CD8-positive, alpha-beta memory T cell (primary cell): ENCODE data around the gene BANF2. TPM values are rescaled to one million over a fixed set of nuclear protein-coding genes. Genes with fewer than 3 reads are reported as not detected.
"Not testable (repeated sequence)": the region's sequence is repeated elsewhere in the genome, so short reads cannot be mapped to it uniquely, and the experiment has no call there.

Experiments
- CTCF ChIA-PET: fragments of 350-600 bp; sonication (Branson Sonifier 250); formaldehyde crosslinking; loops from one replicate; lab custom pipeline; 2021; ENCODE audit warnings: antibody characterized with exemption; lab: Charles Lee
- POLR2A ChIA-PET: fragments of 350-600 bp; sonication (Branson Sonifier 250); formaldehyde crosslinking; loops from one replicate; lab custom pipeline; 2021; ENCODE audit warnings: antibody characterized with exemption; lab: Charles Lee
- DNase-seq, 5 donors: peaks; one replicate each; pipeline versions ENCODE4 v3.0.0 to v3.0.0-alpha.2; 2020 to 2022; ENCODE audit warnings: mixed read lengths in 1 of 5
- H3K27ac ChIP-seq: one replicate; pipeline ENCODE4 v1.7.0; 2013; ENCODE audit warnings: low read depth, mild to moderate bottlenecking, low read length, moderate library complexity
- H3K27me3 ChIP-seq: 2 replicates; pipeline ENCODE4 v1.7.0; 2013; ENCODE audit warnings: low read length, mild to moderate bottlenecking; ENCODE audit not compliant: insufficient read depth, poor library complexity, severe bottlenecking
- H3K36me3 ChIP-seq: 2 replicates; pipeline ENCODE4 v1.7.0; 2013; ENCODE audit warnings: mild to moderate bottlenecking, low read length, moderate library complexity; ENCODE audit not compliant: insufficient read depth
- H3K4me1 ChIP-seq: 2 replicates; pipeline ENCODE4 v1.7.0; 2013; ENCODE audit warnings: mild to moderate bottlenecking, low read length, moderate library complexity; ENCODE audit not compliant: insufficient read depth
- H3K4me3 ChIP-seq: 2 replicates; pipeline ENCODE4 v1.7.0; 2013; ENCODE audit warnings: mild to moderate bottlenecking, low read length
- H3K9me3 ChIP-seq: 2 replicates; pipeline ENCODE4 v1.7.0; 2013; ENCODE audit warnings: mild to moderate bottlenecking, low read length
- H3K27ac Mint-ChIP-seq, 8 donors: one replicate each; pipeline ENCODE4 v1.8.0; 2020 to 2021; ENCODE audit warnings: mixed read lengths in 8 of 8, mild to moderate bottlenecking in 6 of 8, inconsistent platforms in 3 of 8, moderate library complexity in 3 of 8
- H3K27me3 Mint-ChIP-seq, 2 donors: one replicate each; pipeline ENCODE4 v1.8.0; 2020 to 2021; ENCODE audit warnings: mixed read lengths in 2 of 2, mild to moderate bottlenecking in 1 of 2, moderate library complexity in 1 of 2
- H3K36me3 Mint-ChIP-seq, 3 donors: one replicate each; pipeline ENCODE4 v1.8.0; 2020 to 2021; ENCODE audit warnings: mixed read lengths in 3 of 3, inconsistent platforms in 1 of 3, mild to moderate bottlenecking in 1 of 3
- H3K4me1 Mint-ChIP-seq, 3 donors: one replicate each; pipeline ENCODE4 v1.8.0; 2020 to 2021; ENCODE audit warnings: mixed read lengths in 3 of 3, inconsistent platforms in 1 of 3, mild to moderate bottlenecking in 1 of 3
- H3K4me3 Mint-ChIP-seq, 7 donors: one replicate each; pipeline ENCODE4 v1.8.0; 2020 to 2021; ENCODE audit warnings: mixed read lengths in 7 of 7, mild to moderate bottlenecking in 6 of 7, moderate library complexity in 4 of 7, inconsistent platforms in 2 of 7
- H3K9me3 Mint-ChIP-seq, 5 donors: one replicate each; pipeline ENCODE4 v1.8.0; 2020 to 2022; ENCODE audit warnings: mixed read lengths in 5 of 5, mild to moderate bottlenecking in 3 of 5, moderate library complexity in 2 of 5, inconsistent platforms in 1 of 5
- polyA plus RNA-seq: library from polyadenylated mRNA; unstranded; fragments of 300-500 nt; fragmentation: Illumina TruSeq; gene quantifications from one replicate; pipeline ENCODE4 v1.2.3, GENCODE V29; 2021
- total RNA-seq, 2 experiments: library from RNA; stranded (reverse); gene quantifications; one replicate each; pipeline ENCODE4 v1.2.3, GENCODE V29; 2021

BANF2 gene
- total and polyA plus RNA-seq, 3 experiments from 2014 or later: not detected

DNA sequence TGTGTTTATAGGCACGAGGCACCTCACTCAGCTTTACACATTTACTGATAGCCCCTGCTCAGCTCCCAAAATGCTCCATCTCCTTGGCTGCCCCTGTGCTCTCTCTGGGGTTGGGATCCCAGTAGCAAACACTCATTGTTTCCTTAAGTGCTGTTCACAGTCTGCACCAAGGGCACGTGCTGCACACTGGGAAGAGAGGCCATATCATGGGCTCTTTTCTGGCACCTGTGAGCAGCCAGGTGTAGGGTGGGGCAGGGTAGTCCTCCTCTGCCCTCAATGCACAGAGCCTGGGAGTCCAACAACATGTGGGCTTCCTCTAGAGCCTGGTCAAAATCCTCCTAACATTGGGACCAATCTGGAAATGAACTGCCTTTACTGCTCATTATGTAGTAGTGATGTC is 67.9 kb downstream of the BANF2 start:
- no peaks in the 10 kb centered on the region for H3K36me3 ChIP-seq
- no peaks in the 10 kb centered on the region for H3K4me1 ChIP-seq
- Mint-ChIP-seq H3K9me3 (no peaks in the 10 kb centered on the region), H3K27me3 (peaks cover 11 to 29% of the 10 kb centered on the region in 2 donors), H3K4me1 (no peaks in the 10 kb centered on the region), H3K27ac (no peak overlapping the region), H3K4me3 (no peak overlapping the region), H3K36me3 (peaks cover 0 to 3% (median 0%) of the 10 kb centered on the region in 3 donors)
- no peak overlapping the region for H3K27ac ChIP-seq
- no peak overlapping the region for H3K4me3 ChIP-seq
- H3K9me3 ChIP-seq: no peaks in the 10 kb centered on the region
- no peaks in the 10 kb centered on the region for H3K27me3 ChIP-seq
- CTCF ChIA-PET: no interaction called here
- POLR2A ChIA-PET: no interaction called here
- DNase-seq: no peak

DNA sequence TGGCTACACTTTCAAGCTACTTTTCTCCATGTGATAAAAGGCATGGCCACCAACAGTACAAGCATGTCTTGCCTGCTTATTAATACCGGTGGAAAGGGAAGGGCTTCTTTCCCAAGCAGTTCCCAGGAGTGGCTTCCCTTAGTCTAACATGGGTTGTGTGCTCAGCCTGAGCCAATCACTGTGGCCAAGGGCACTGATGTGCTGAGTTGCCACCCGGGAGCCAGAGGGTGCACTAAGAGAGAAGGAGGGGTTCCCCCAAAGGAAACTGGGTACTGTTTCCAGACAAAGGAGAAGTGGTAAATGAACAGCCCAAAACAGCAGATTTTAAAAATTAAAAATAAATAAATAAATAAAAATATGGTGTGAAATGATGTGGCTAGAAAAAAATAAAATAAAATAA is 68.5 kb downstream of the BANF2 start:
- Histone ChIP-seq H3K27ac (no peak overlapping the region), H3K9me3 (no peaks in the 10 kb centered on the region), H3K4me3 (no peak overlapping the region), H3K4me1 (no peaks in the 10 kb centered on the region), H3K27me3 (no peaks in the 10 kb centered on the region), H3K36me3 (no peaks in the 10 kb centered on the region)
- no peak for DNase-seq
- no peaks in the 10 kb centered on the region for H3K4me1 Mint-ChIP-seq
- no peak overlapping the region for H3K4me3 Mint-ChIP-seq
- peaks cover 0 to 3% (median 0%) of the 10 kb centered on the region in 3 donors for H3K36me3 Mint-ChIP-seq
- ChIA-PET CTCF (no interaction called here), POLR2A (no interaction called here)
- no peaks in the 10 kb centered on the region for H3K9me3 Mint-ChIP-seq
- peaks cover 11 to 23% of the 10 kb centered on the region in 2 donors for H3K27me3 Mint-ChIP-seq
- no peak overlapping the region for H3K27ac Mint-ChIP-seq

DNA sequence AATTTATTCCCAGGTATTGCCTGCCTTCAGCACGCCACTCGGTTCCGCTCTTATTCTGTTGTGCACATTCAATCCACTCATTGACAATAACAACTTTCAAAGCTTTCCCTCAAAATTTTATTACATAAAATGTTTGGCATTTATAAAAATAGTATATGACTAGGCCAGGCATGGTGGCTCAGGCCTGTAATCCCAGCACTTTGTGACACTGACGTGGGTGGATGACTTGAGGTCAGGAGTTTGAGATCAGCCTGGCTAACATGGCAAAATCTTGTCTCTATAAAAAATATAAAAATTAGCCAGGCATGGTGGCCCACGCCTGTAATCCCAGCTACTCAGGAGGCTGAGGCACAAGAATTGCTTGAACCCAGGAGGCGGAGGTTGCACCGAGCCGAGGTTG is 70.0 kb downstream of the BANF2 start:
- H3K4me1 Mint-ChIP-seq, CTCF ChIA-PET, POLR2A ChIA-PET, H3K36me3 ChIP-seq, H3K27me3 ChIP-seq, H3K9me3 Mint-ChIP-seq, H3K27ac Mint-ChIP-seq, H3K36me3 Mint-ChIP-seq, DNase-seq, H3K4me3 ChIP-seq, H3K4me1 ChIP-seq, H3K4me3 Mint-ChIP-seq, H3K9me3 ChIP-seq, H3K27ac ChIP-seq: not testable (repeated sequence)
- peaks cover 11 to 22% of the 10 kb centered on the region in 2 donors for H3K27me3 Mint-ChIP-seq

DNA sequence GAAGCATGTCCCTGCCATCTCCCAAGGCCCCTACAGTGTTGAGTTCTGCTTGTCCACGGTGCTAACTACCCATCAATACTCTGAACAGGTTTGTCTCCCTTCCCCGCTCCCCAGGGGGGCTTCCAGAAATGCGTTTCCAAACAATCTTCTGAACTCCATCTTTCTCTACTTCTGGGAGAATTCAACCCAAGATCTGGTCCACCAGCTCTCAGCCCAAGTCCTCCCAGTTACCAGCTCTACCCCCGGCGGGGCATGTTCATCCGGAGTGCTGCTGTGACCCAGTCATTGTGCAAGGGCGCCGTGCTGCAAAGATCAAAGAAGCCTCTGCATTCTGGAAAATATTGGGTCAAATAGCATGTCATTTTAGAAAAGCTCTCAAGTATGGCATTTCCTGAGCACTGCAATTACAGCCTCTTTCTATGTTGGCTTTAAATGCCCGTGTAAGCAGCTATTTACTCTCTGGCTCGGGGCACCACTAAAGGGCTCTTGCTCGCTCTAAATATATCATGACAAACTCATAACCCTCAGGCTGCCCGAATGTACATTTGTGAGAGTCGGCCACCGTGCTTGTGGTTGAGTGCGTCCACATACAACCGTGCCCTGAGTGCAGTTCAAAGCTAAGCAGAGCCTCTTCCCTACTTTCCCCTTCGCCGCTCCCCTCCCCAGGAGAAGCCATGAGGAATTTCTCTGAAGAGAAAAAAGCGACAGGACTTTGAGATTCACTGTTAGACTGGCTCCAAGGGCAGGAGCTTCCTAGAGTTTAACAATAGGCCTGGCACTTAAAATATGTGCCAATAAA is 71.6 kb downstream of the BANF2 start:
- CTCF ChIA-PET: no interaction called here
- Histone ChIP-seq H3K27ac (no peak overlapping the region), H3K9me3 (no peaks in the 10 kb centered on the region), H3K27me3 (no peaks in the 10 kb centered on the region), H3K36me3 (no peaks in the 10 kb centered on the region), H3K4me3 (no peak overlapping the region), H3K4me1 (no peaks in the 10 kb centered on the region)
- no peaks in the 10 kb centered on the region for H3K4me1 Mint-ChIP-seq
- POLR2A ChIA-PET: no interaction called here
- H3K36me3 Mint-ChIP-seq: no peaks in the 10 kb centered on the region
- no peaks in the 10 kb centered on the region for H3K9me3 Mint-ChIP-seq
- no peak overlapping the region for H3K4me3 Mint-ChIP-seq
- DNase-seq: no peak
- peaks cover 15 to 23% of the 10 kb centered on the region in 2 donors for H3K27me3 Mint-ChIP-seq
- H3K27ac Mint-ChIP-seq: no peak overlapping the region

DNA sequence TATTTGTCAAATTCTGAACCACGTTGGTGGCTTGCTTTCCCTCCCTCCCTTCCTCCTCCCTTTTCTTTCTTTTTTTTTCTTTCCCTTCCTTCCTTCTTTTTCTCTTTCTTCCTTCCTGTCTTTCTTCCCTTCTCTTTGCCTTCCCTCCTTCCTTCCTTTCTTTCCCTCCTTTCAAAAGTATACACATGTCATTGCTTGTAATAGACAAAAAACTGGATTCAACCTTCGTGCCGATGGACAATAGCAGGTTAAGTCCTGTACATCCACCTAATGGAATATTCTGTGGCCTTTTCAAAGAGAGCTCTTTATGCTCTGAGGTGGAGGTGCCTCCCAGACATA is 72.2 kb downstream of the BANF2 start:
- Histone ChIP-seq H3K4me3 (no peak overlapping the region), H3K27me3 (no peaks in the 10 kb centered on the region), H3K27ac (no peak overlapping the region), H3K4me1 (no peaks in the 10 kb centered on the region), H3K9me3 (no peaks in the 10 kb centered on the region), H3K36me3 (no peaks in the 10 kb centered on the region)
- Mint-ChIP-seq H3K9me3 (no peaks in the 10 kb centered on the region), H3K27me3 (peaks cover 12 to 18% of the 10 kb centered on the region in 2 donors), H3K36me3 (no peaks in the 10 kb centered on the region), H3K4me1 (no peaks in the 10 kb centered on the region), H3K4me3 (no peak overlapping the region), H3K27ac (no peak overlapping the region)
- no peak for DNase-seq
- ChIA-PET POLR2A (no interaction called here), CTCF (no interaction called here)

DNA sequence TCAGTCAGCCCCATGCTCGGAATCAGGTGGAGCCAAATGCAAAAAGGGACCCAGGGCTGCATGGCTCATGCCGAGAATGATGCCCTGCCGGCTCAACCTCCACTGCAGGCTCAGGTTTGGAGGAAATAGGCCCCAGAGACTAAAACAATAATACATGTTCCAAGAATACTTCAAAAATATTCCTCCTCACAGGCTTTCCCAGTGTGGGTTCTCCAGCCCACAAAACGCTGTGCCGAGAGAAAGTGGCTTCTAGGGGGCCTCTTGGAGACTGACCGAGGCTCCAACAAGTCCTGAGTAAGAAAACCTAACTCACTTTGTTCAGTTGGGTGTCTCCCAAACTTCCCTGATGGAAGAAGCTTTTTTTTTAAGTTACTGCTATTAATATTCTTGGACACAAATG is 73.9 kb downstream of the BANF2 start:
- H3K27ac ChIP-seq: no peak overlapping the region
- H3K9me3 ChIP-seq: no peaks in the 10 kb centered on the region
- Mint-ChIP-seq H3K9me3 (peaks cover 0 to 4% (median 0%) of the 10 kb centered on the region in 5 donors), H3K4me3 (no peak overlapping the region), H3K36me3 (no peaks in the 10 kb centered on the region), H3K27me3 (peaks cover 11 to 17% of the 10 kb centered on the region in 2 donors), H3K27ac (no peak overlapping the region), H3K4me1 (no peaks in the 10 kb centered on the region)
- H3K4me1 ChIP-seq: no peaks in the 10 kb centered on the region
- no peaks in the 10 kb centered on the region for H3K27me3 ChIP-seq
- DNase-seq: no peak
- H3K36me3 ChIP-seq: no peaks in the 10 kb centered on the region
- H3K4me3 ChIP-seq: no peak overlapping the region
- ChIA-PET CTCF (no interaction called here), POLR2A (no interaction called here)

DNA sequence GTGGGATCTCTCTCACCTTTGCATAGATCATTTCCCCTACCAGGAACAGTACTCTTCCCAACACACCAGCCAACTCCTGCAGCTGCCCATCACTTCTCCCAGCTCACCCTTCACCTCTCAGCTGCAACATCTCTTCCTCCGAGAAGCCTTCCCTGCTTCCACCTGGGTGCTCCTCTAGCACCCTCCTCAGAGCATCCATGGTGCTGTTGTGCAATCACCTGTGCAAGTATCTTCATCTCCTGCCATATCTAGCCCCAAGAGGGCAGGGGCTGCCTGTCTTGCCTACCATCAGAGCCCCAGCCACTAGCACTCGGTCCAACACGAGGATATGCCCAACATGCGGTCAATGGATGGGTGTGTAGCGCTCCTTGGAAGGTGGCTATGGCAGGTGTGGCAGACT is 75.8 kb downstream of the BANF2 start:
- Histone ChIP-seq H3K9me3 (no peaks in the 10 kb centered on the region), H3K4me3 (no peak overlapping the region), H3K27ac (no peak overlapping the region), H3K4me1 (no peaks in the 10 kb centered on the region), H3K36me3 (no peaks in the 10 kb centered on the region), H3K27me3 (no peaks in the 10 kb centered on the region)
- DNase-seq: no peak
- H3K4me1 Mint-ChIP-seq: no peaks in the 10 kb centered on the region
- H3K9me3 Mint-ChIP-seq: peaks cover 0 to 4% (median 0%) of the 10 kb centered on the region in 5 donors
- H3K36me3 Mint-ChIP-seq: no peaks in the 10 kb centered on the region
- H3K4me3 Mint-ChIP-seq: no peak overlapping the region
- POLR2A ChIA-PET: no interaction called here
- CTCF ChIA-PET: no interaction called here
- H3K27ac Mint-ChIP-seq: no peak overlapping the region
- peaks cover 10 to 17% of the 10 kb centered on the region in 2 donors for H3K27me3 Mint-ChIP-seq

DNA sequence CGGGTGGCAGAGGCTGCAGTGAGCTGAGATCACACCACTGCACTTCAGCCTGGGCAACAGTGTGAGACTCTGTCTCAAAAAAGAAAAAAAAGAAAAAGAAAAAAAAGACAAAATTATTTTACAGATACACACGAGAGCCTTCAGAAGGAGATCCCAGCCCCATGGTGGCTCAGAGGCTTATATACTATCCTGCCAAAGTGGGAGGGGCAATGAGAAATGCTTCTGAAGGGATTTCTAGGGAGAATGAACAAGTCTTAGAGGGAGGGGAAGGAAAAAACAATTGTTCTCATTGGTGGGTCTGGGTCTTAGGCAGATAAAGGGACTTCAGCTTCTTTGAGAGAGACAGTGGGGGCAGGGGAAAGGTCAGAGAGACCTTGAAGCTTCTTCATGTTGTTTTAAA is 76.8 kb downstream of the BANF2 start:
- H3K9me3 Mint-ChIP-seq: peaks cover 0 to 4% (median 0%) of the 10 kb centered on the region in 5 donors
- Histone ChIP-seq H3K27ac (no peak overlapping the region), H3K4me1 (no peaks in the 10 kb centered on the region), H3K27me3 (no peaks in the 10 kb centered on the region), H3K9me3 (no peaks in the 10 kb centered on the region), H3K36me3 (no peaks in the 10 kb centered on the region), H3K4me3 (no peak overlapping the region)
- ChIA-PET CTCF (no interaction called here), POLR2A (no interaction called here)
- H3K4me3 Mint-ChIP-seq: no peak overlapping the region
- H3K27me3 Mint-ChIP-seq: peaks cover 7 to 13% of the 10 kb centered on the region in 2 donors
- no peaks in the 10 kb centered on the region for H3K36me3 Mint-ChIP-seq
- H3K27ac Mint-ChIP-seq: no peak overlapping the region
- DNase-seq: no peak
- no peaks in the 10 kb centered on the region for H3K4me1 Mint-ChIP-seq
